ENCODE measurements around the gene CTTNBP2NL.

CTTNBP2NL gene

GRCh38 chr1:112395821-112396652, at the start of gene CTTNBP2NL:
TSS of gene CTTNBP2NL (plus strand) at chr1:112396214. CDS start at chr1:112416166, 19,952 bp downstream.
- no peak for TF ChIP-seq CTCF (IDR thresholded peaks at IDR 0.05)

- no peak for TF ChIP-seq CTCF (IDR thresholded peaks at IDR 0.05)
Observed at GRCh38 chr1:112346801-112347350, 49.1 kb upstream of the CTTNBP2NL start.

- no peak for TF ChIP-seq CTCF (IDR thresholded peaks at IDR 0.05)
Observed at GRCh38 chr1:112356765-112357164, 39.2 kb upstream of the CTTNBP2NL start.

GRCh38 chr1:112357467-112357866, 38.5 kb upstream of the CTTNBP2NL start:
- no peak for TF ChIP-seq CTCF (IDR thresholded peaks at IDR 0.05)

- TF ChIP-seq CTCF (IDR thresholded peaks at IDR 0.05): no peak
Observed at GRCh38 chr1:112358061-112358770, 37.8 kb upstream of the CTTNBP2NL start.

GRCh38 chr1:112358798-112359408, 37.1 kb upstream of the CTTNBP2NL start:
- TF ChIP-seq CTCF (IDR thresholded peaks at IDR 0.05): peak; percentile 87

GRCh38 chr1:112359961-112360767, 35.9 kb upstream of the CTTNBP2NL start:
- TF ChIP-seq CTCF (IDR thresholded peaks at IDR 0.05): no peak
